GM19043 (cell line): ENCODE data around the gene NKAIN2.

Experiments used
- ATAC-seq: cut with Tn5 transposase; IDR thresholded peaks from one replicate; pipeline ENCODE4 v1.9.1; 2021; ENCODE audit warnings: low read depth; ENCODE audit not compliant: unreplicated experiment

Gene NKAIN2

DNA sequence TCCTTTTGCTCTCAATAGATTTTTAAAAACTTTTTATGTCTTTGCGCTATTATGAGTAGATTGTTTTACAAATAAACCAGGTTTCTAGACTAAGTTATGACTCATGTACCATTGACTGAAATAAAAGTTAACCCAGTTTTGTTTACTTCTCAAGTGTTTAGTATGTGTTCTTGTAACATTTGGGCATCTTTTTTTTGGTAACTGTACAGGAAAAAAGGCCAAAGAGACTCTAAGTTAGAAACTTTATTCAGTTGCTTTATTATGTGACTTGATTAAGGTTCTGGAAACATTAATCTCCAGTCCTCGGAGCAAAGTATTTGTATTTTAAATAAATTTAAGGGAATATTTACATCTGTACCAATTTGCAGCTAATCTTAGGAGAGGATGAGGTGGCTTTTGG, 2.9 kb downstream of the NKAIN2 start:
- ATAC-seq = no peak

DNA sequence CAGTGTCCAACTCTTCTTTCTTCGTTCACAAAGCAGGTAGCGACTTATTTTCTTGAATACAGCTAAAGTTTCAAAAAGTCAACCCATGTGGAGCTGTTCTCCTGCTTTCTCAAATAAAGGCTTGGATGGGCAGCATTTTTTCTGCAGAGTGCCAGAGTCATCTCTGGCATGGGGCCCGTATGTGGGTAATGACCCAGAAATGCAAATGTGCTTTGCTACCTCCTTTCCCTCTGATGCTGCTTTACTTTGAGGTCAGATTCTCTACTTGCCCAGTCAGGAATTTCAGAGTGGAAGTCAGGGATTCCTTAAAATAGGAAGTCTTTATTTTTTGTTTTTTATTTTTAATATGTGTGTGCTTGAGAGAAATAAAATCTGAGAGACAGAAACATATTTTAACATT, 4.9 kb downstream of the NKAIN2 start:
- ATAC-seq = no peak

- ATAC-seq = no peak
These were observed 6.5 kb downstream of the NKAIN2 start for GRCh38 chr6:123810214-123810613.

GRCh38 chr6:123810948-123811347, 7.3 kb downstream of the NKAIN2 start:
- no peak for ATAC-seq

GRCh38 chr6:123811378-123811777, 7.7 kb downstream of the NKAIN2 start:
- no peak for ATAC-seq

DNA sequence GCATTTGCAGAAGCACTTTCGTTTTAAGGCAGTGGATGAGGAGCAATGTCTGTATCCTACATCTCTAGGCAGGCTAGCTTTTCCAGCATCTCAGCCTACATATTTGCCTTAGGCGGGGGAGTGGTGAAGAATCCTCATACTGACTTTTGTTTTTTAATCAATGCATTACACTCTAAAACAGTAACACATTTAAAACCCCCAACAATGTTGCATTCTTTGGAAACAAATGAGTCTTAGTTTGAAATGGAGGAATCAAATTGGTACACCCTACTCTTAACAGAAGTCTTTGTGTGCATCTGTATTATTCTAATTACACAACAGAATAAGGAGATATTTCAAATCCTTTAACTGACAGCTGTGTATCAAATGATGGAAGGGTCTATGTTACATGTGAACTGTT, 9.0 kb downstream of the NKAIN2 start:
- ATAC-seq = no peak

- no peak for ATAC-seq
These were observed 17.4 kb downstream of the NKAIN2 start for GRCh38 chr6:123821112-123821511.

DNA sequence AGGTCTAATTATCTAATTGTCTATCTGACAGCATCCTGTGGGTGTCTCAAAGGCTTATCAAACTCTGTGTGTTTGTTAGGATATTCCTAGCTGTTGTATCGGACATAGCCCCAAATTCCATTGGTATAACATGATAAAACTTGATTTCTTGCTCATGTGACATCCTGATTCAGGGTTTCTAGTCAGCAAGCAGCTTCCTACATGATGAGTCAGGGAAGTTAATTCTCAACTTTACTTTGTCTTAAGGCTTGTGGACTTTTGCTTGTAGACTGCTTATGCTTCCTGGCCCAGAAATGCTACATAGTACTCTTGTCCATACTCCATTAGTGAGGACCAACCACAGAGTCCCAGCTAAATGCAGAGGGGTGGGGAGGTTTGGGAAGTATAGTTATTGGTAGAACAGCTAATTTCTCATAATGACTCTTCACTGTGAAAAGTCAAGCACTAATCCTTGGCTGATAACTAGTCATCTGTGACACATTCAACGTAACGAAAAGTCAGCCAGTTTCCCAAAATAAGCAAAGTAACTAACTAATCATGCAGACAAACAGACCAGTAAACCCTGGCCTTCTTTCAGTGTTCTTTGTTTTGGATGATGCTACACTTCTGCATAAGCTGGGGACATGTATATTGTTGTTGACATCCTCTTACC, 25.8 kb downstream of the NKAIN2 start:
- ATAC-seq = no peak

DNA sequence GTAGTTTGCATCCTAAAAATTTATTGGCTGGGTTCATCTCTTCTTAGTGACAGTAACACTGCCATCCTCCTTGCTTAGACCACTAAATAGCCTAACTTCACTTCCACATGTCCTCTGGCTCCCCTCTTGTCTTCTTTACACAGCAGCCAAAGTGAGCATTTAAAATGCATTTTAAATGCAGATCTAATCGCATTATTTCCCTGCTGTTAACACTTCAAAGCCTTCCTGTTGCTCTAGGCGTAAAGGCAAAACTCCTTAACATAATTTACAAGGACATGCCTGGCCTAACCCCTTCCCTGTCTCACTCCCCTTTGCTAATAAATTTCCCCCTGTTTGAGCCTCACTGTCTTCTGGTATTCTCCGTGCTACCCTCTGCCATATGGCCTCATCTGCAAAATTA, 26.5 kb downstream of the NKAIN2 start:
- ATAC-seq = no peak

DNA sequence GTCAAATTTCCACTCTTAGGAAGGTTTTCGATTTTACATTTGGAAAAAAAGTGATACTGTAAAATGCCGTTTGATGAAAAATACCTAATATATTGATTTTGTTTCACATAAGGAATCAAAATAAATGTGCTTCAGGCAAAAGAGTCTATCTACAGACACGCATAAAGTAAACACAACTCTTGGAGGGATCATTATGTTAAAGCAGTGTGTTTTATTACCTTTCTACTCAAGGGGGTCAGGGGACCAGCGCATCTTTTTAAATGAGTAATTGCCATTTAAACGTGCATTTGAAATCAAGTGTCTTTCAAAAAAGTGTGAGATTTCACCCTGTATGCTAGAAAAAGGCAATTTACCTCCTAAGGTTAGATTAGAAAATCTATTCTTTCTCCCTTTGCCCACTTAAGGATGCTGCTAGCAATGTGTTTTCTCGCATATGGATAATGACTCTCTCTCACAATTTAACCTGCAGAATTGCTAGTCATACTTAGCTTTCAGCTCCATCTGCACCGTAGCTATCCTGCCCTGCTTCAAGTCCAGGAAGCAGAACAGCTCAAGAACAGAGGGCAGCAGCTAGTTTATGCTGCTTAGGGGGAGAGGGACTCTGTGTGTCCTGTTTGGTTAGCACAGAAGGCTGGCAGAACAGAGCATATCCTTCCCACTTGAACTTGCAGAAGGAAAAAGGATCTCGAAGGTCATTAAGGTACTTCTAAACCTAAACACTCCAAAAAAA, 35.0 kb downstream of the NKAIN2 start:
- ATAC-seq = no peak

DNA sequence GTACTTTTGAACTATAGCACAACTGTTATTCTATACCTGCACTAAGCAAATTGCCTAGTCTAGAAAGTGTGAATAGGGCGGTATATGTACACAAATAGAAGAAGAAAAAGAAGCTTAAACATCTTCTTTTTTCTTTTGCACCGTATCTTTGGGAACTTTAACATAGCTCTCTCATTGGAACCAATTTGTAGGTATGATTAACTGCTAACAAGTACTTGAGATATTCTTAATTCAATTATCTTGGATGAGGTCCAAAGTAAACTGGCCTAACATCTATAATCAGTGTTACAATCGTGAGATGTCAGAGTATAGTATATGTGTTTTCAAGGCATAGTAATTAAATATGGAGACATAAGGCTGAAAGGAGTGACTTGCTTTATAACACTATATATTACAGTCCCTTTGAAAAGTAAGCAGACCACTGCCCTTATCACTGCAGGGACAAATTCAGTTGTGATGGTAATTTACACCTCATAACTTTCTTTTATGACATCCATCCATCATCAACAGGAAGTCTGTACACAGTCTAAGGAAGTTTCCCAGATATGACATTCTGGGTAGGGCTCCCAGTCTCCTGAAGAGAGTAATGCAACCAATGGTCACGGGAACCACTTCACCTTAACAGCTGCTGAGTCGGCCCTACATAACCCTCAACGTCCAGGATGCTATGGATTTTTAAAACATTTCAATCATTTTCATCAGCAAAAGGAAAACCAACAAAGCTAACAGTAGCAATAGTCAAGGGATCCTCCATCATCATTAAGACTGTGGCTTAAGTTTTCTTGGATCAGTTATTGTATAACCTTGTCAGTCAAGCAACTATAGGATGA, 37.6 kb downstream of the NKAIN2 start:
- no peak for ATAC-seq

GRCh38 chr6:123844011-123844410, 40.3 kb downstream of the NKAIN2 start:
- ATAC-seq = no peak

GRCh38 chr6:123848347-123848746, 44.7 kb downstream of the NKAIN2 start:
- no peak for ATAC-seq

GRCh38 chr6:123849406-123849805, 45.7 kb downstream of the NKAIN2 start:
- no peak for ATAC-seq

DNA sequence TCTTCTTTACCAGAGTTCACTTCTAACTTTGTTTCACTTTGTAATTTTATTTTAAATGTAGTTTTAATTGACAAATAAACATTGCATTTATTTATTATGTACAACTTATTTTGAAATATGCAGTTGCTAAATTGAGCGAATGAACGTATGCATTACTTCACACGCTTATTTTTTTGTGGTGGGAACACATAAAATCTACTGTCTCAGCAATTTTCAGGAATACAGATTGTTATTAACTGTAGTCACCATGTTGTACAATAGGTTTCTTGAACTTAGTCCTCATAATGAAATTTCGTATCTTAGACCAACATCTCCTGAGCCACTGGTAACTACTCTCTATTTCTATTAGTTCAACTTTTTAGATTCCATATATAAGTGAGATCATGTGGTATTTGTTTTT, 46.9 kb downstream of the NKAIN2 start:
- ATAC-seq = no peak

GRCh38 chr6:123854201-123854600, 50.5 kb downstream of the NKAIN2 start:
- ATAC-seq = no peak

- ATAC-seq = no peak
These were observed 51.8 kb downstream of the NKAIN2 start for GRCh38 chr6:123855506-123855905.

GRCh38 chr6:123859291-123859690, 55.6 kb downstream of the NKAIN2 start:
- ATAC-seq = no peak

DNA sequence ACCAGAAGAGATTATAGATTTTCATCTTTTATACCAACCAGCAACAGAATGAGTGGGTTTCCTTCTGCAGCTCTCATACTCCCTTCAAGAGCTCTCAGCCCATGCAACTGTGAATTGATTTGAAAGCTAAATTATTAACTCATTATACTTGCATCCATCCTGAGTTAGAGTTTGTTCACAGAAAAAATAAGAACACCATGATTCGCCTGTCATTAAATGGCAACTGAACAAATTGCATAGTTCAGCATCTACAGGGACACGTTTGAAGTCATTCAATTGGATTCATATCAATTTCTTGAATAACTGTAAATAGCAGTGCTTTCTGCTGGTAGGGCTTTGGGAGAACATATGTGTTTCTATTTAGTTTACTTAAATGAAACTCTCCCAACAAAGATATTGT, 65.7 kb downstream of the NKAIN2 start:
- ATAC-seq = no peak

DNA sequence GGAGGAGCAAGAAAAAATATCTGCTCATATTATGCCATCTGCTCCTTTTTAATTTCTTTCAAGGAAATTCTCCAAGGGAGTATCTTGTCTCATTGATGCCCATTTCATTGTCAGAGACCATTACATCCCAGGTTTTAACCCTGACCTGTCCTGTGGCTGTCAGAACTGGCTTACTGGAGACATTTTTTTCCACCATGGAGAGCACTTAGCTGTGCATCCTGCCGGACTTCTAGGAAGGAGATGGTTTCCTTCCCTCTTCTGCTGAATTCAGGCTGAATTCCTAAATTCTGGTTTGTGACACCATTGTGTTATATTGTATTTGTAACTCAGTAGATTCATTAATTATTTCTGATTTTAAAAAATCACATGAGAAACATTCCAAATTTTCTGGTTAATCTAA, 70.3 kb downstream of the NKAIN2 start:
- ATAC-seq = no peak

DNA sequence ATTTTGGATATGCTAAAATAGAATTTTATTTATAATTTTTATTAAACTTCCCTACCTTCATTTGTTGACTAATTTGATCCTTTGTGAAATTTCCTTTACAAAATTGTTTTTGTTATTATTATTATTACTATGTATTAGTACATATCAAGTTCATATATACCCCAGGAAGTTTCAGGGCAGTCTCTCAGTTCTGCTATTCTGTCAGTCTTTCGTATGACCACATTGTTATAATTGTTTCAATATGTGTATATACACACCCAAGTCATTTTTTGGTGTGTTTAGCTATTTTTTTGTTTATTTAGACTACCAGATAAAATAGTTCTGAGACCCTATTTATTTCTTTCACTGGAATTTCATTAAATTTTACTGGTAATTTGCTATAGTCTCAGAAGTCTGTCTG, 72.1 kb downstream of the NKAIN2 start:
- ATAC-seq = no peak

DNA sequence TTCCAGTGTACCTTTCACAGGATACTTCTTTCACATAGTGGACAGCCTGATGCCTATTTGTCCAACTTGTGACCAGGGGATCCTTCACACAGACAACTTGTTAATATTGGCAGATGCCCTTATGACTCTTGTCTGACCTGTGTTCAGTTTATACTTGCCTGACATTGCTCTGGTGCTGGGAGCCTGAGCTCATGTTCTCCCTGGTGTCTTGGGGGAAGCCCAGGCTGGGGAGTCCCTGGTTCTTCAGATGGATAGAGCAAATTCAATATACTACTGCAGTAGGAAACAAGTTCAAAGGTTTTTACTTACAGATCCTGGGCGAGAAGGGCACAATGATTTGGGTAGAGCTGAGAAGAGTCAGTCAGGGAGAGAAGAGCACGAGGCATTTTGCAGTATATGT, 76.1 kb downstream of the NKAIN2 start:
- no peak for ATAC-seq
